Fibroblast of the conjunctiva (primary cell): ENCODE measurements around the gene FEM1B.

Experiments used
- DNase-seq: peaks from one replicate; pipeline ENCODE4 v3.0.0-alpha.2; 2010; ENCODE audit warnings: low read depth

FEM1B gene

GRCh38 chr15:68259883-68260282 lies 17.7 kb upstream of the FEM1B start:
- no peak for DNase-seq

DNA sequence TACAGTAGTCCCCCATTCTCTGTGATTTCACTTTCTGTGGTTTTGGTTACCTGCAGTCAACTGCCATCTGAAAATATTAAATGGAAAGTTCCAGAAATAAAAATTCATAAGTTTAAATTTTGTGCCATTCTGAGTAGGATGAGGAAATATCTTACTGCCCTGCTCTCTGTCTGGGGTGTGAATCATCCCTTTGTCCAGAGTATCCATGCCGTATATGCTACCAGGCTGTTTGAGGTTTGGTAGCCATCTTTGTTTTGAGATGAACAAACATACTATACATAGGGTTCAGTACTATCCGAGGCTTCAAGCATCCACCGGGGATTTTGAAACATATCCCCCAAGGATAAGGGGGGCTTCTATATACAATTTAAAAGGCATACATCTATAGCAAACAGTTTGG lies 16.3 kb upstream of the FEM1B start:
- DNase-seq: no peak

GRCh38 chr15:68261980-68262379 lies 15.6 kb upstream of the FEM1B start:
- no peak for DNase-seq

- DNase-seq: no peak
Measured at GRCh38 chr15:68262514-68263356, 14.8 kb upstream of the FEM1B start.

DNA sequence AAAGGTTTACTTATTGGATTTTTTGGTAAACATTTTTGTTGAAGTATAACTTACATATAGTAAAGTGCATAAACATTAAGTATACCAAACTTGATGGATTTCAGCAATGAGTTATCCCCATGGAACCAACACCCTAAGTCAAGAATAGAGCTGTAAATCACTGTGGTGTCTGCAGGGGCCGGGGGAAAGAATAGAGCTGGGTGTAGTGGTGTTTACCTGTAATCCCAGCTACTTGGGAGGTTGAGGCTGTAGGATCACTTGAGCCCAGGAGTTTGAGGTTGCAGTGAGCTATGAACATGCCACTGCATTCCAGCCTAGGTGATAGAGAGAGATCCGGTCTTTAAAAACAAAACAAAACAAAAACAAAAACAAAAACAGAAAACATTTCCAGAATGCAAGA lies 13.3 kb upstream of the FEM1B start:
- DNase-seq: no peak

- DNase-seq: no peak
Measured at GRCh38 chr15:68265081-68265480, 12.5 kb upstream of the FEM1B start.

DNA sequence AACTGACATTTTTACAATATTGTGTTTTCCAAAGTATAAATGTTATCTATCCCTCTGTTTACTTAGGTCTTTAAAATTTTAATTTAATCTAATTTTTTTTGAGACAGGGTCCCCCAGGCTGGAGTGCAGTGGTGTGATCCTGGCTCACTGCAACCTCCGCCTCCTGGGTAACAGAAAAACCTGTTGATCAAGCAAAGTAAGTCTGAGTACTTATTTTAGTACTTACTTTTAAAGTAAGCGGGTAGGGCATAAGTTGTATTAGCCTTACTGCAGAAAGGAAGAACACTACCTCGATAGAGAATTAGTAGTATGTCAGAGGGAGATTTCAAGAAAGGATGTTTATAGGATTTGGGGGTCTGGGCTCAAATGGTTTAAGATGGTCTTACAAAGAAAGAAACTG lies 11.9 kb upstream of the FEM1B start:
- no peak for DNase-seq

GRCh38 chr15:68268405-68268804 lies 9.1 kb upstream of the FEM1B start:
- no peak for DNase-seq

DNA sequence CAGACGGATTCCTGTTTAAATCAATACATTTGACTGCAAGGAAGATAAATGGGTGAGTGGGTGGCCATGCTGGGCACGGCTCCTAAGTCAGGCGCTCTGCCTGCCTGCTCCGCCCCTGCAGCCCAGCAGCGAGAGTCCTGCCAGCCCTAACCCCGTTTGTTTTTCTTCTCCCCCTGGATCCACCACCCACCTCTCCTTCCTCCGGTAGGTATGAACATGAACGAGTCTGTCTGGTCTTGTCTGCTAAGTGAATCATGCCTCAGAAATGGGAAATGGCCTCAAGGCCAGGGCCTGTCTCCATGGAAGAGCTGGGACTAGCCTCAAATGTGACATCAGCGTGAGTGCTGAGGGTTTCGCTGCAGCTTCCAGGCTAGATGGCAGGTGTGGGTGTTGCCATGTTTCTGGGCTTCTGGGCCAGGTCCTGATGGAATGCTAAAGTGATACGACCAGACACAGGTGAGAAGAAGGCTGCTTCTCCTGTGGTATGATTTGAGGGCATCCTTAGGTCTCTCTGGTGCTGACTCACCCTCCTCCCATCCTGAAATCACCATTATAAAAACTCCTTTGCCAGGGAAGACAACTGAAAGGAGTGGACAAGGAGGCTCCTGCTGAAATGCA lies 5.6 kb upstream of the FEM1B start:
- DNase-seq: no peak

- DNase-seq: no peak
Measured at GRCh38 chr15:68272721-68273271, 4.7 kb upstream of the FEM1B start.

DNA sequence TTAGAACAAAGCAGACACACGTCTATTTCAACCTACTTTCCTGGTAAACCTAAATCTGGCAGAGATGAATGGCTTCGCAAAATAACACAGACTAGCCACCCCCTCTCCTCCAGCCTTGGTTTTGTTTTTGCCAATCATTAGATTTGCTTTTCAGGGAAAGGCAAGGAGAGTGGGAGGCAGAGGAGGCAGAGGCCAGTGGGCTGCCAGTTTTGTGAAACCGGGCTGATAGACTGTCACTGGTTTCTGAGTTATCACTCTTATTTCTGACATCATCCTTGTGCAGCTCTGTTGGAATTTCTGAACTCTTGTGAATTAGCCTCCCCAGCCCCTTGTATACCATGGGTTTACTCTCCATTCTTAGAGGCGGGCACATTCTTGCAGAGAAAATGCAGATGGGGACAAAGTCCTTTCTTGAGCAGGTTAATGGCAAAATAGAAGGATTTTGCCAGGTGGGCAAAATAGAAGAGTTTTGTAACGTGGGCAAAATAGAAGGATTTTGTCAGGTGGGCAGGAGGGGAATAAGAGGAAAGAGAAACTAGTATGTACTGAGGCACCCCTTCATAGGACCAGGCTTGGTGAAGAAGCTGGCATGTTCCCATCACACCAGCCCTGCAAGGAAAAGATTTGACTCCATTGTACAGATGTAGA lies 3.2 kb upstream of the FEM1B start:
- DNase-seq: no peak

DNA sequence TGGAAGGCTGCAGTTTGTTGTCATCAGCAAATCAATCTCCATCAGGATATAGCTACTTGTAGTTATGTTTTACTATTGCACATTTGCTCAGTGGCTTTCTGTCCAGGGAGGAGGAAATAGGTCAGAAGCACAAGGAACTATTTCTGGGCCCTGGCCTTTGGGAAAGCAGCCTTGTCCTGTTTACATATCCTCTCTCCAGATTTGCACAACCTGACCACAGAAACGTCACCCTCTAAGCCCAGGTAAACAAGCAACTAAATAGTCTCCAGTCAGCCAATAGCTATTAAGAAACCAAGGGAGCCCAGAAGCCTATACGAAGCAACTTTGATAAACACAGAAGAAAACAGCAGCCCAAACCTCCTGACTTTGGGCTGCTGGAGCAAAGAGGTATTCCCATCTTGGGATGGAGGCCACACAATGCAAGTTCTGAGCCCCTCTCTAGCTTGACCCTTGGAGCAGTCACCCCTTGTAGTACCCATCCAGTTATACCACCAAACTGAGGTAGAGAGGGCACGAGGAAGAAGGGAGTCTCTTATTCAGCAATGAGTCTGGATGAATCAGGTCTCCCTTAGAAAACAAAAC lies 2.3 kb upstream of the FEM1B start:
- no peak for DNase-seq

DNA sequence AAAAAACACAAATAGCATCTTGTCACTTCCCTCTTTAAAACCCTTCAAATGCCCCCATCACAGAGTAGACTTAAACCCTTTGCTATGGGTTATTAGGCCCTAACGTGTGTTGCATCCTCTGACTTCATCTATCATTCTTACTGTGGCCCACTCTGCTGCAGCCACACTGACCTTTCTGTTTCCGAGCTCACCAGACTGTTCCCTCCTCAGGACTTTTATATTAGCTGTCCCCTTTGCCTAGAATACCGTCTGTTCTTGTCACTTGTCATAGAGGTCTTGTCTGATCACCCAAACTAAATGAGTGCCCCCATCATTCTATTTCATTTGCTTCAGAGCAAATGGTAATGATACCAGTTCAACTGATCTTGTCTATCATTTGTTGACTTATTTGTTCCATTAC lies 877 bp upstream of the FEM1B start:
- no peak for DNase-seq

DNA sequence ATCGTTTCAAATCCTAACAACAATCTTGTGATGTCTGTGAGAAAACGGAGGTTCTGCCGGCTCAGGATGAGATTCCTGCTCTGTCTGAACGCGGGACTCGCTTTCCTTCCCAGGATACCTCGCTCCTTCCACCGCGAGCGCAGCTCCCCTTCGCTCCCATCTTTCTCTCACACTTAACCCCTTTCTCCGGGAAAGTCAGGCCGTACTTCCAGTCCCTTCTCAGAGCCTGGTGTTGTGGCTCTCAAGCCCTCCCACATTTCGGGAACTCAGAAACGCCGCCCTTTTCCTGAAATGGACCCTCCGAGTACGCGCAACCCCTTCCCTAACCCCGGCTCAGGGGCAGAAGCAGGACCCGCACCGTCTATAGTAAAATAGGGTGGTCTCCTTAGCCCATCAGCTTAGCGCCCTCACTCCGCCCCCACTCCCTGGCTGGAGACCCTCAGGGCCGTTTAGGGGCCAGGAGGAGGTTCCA lies 378 bp upstream of the FEM1B start:
- no peak for DNase-seq

- no peak for DNase-seq
Measured at GRCh38 chr15:68278345-68278594, 725 bp downstream of the FEM1B start.

DNA sequence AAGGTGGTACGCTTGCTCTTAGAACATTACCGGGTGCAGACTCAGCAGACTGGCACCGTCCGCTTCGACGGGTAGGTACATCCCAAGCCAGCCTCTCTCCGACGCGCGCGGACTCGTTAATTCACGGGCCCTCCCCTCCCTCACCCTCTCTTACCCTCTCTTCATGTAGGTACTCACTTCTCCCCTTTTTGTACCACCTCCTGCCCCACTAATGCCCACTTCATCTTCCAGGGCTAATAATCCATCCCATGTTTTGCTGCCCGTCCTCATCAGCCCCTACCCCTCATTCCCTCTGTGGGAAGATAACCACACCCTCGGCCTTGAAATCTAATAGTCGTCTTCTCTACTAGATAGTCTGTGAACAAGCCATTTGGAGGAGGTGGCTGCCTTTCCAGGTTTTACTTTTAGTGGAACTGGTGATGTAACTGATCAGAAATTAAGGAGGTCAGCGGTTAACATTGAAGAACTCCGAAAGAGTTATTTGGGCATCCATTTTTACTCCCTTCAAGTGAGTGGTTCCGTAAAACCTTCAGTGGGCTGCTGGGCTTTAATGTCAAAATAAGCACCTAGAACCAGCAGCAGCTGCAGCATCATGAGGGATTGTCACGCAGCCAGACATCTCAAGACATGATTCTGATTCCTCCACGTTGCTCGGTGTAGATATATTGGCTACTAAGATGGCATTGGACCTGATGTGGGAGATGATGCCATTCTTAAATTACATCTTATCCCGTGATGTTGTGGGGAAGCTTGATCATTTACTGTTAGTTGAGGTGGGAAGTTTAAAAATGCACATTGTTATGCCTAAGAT lies 1.3 kb downstream of the FEM1B start:
- no peak for DNase-seq

DNA sequence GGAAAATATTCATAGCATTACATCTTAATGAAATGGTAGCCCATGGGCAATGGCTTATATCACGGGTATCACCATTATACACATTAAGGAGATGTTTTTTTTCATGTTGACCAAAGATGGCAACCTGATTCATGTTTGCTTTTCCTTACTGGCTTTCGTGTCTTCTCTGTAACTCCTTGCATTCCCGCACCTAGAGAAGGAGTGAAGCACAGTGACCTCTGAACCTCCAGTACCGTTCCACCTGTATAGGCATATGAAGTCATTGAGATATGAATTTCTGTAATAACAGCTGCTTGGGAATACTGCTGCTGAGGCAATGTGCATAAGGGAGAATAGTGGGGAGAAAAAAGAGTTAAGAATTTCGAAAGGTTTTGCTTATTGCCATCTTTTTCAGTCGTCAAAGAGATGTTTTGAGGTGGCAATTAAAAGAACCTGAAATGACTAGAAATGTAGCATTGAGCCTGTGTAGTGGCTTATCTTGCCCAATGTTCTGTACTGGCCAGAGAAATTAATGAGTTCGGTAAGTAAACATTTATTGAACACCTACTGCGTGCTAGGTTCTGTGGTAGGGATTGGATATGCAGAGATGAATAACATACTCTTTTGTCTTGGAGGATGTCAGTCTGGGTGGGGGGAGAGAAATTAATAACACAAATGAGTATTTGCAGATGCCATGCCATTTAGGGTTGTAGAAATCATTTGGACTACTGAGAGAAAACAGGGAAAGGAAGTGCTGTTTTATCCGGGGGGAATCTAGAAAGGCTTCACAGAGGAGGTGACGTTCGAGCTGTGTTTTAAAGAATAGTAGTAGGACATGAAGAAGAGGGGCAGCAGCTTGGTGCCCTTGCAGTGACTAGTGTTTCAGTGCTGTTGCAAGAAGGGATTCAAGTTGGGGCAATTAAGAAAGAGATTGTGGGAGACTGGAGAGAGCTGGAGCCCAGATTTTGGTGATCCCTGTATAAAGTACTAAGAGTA lies 2.5 kb downstream of the FEM1B start:
- DNase-seq: no peak

DNA sequence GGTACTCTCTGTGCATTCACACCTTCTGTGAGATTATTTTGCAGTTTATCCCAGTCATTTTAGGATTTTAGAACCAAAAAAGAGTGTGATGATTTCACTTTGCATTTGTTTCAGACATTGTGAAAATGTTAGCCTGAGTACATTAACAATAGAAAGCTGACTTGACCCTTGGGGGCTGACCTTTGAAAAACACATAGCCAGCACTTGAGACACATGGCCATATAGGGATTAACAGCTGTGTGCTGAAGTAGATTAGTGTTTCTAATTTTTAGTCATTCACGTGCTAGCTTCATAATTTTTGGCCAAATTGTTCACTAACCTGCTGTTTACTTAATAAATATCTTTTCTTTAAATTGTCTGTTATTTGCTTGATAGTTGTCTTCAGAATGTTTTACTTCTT lies 3.5 kb downstream of the FEM1B start:
- no peak for DNase-seq

- no peak for DNase-seq
Measured at GRCh38 chr15:68283401-68283800, 5.9 kb downstream of the FEM1B start.

DNA sequence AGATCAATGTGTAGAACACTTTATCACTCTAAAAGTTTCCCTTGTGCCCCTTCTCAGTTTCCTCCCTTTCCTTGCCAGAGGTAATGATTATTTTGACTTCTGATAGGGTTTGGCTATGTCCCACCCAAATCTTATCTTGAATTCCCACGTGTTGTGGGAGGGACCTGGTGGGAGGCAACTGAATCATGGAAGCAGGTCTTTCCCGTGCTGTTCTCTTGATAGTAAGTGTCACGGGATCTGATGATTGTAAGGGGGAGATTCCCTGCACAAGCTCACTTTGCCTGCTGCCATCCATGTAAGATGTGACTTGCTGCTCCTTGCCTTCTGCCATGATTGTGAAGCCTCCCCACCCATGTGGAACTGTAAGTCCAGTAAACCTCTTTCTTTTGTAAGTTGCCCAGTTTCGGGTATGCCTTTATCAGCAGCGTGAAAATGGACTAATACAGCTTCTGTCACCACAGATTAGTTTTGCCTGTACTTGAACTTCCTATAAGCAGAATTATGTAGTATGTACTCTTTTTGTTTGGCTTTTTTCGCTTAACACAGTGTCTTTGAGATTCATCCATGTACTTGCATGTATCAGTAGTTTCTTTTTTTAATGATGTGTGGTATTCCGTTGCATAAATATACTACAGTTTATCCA lies 7.2 kb downstream of the FEM1B start:
- DNase-seq: no peak
